ENCODE results near the gene COL4A1. TPM values are rescaled to one million over a fixed set of nuclear protein-coding genes. Genes with fewer than 3 reads are reported as not detected.
A peak's percentile ranks its signal among the peaks of the same experiment; 100 is the strongest.

Gene COL4A1
- polyA plus RNA-seq, 3 donors: 552 to 601 (median 564) TPM

DNA sequence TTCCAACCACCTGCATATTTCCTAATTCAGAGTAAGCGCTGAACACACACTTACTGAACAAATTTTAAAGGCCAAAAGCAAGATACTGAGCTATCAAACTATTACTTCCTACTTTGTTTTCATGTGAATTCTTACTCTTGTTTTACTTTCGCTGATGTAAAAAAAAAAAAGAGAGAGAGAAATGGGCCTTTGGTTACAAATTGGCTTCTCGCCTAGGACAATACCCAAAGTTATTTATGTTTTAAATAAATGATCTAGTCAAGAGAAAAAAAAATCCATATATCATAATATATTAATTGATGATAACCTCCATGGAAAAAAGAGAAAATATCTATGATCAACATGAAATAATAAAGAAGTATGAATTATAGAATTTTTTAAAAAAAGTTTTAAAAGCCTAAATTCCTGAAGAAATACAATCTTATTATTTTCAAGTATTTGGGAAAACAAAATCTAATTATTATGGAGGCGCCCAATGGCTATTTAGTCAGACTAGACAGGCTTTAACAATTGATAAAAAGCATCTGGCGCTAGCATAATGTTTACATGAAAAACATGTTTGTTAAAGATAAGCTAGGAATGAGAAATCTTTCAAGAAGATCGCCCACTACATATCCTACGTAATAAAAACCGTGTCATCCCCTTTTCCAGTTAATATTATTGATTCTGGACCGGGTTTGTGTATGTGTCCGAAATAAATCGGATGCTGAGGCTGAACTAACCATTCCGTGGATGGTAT is 9.0 kb downstream of the COL4A1 start:
- DNase-seq (ENCODE audit: low read depth in 3 of 3, low spot score in 2 of 3): peak in 2 of 3 donors; percentile 26 to 65

- DNase-seq (ENCODE audit: low read depth in 3 of 3, low spot score in 2 of 3): no peak
Measured at GRCh38 chr13:110297011-110297410, 9.9 kb downstream of the COL4A1 start.

GRCh38 chr13:110294622-110295021 is 12.3 kb downstream of the COL4A1 start:
- DNase-seq (ENCODE audit: low read depth in 3 of 3, low spot score in 2 of 3): no peak

GRCh38 chr13:110294146-110294545 is 12.8 kb downstream of the COL4A1 start:
- no peak for DNase-seq (ENCODE audit: low read depth in 3 of 3, low spot score in 2 of 3)

- no peak for DNase-seq (ENCODE audit: low read depth in 3 of 3, low spot score in 2 of 3)
Measured at GRCh38 chr13:110293649-110294048, 13.3 kb downstream of the COL4A1 start.

DNA sequence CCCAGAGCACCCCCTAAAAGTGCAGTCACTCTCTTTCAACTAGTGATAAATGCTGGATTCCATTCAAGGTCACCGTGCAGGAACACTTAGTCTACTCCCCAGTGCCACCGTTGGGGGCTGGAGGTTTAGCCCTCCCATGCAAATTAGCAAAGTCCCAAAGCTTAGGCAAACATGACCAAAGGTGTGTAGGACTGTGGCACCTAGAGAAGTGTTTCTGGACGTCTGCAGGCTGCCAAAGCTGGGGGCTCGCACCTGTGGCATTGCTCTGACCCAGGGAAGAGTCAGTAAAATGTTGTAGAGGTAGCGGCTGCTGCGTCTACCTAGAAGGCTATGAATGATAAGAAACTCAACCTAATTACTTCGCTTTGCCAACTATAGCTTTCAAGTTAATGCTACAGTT is 13.9 kb downstream of the COL4A1 start:
- DNase-seq (ENCODE audit: low read depth in 3 of 3, low spot score in 2 of 3): no peak

- DNase-seq (ENCODE audit: low read depth in 3 of 3, low spot score in 2 of 3): no peak
Measured at GRCh38 chr13:110291286-110291685, 15.7 kb downstream of the COL4A1 start.

- DNase-seq (ENCODE audit: low read depth in 3 of 3, low spot score in 2 of 3): no peak
Measured at GRCh38 chr13:110290826-110291225, 16.1 kb downstream of the COL4A1 start.

DNA sequence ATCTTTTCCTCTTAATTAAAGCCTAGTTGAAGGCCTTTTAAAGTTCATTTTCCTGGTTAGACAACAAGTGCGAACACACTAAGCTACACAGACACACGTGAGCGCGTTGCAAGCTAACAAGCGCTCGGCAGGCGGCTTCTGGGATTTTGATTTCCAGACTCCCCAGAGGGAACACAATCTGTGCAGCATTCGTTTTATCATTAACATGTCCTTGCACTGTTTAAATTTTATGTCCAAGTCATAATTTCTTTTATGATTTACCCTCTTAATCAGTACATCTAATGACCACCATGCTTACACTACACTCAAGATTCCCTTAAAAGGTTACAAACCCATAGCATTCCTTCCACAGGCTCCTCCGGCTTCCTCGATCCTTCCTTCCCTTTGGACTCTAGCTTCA is 16.8 kb downstream of the COL4A1 start:
- DNase-seq (ENCODE audit: low read depth in 3 of 3, low spot score in 2 of 3): no peak

GRCh38 chr13:110289661-110290060 is 17.3 kb downstream of the COL4A1 start:
- no peak for DNase-seq (ENCODE audit: low read depth in 3 of 3, low spot score in 2 of 3)

DNA sequence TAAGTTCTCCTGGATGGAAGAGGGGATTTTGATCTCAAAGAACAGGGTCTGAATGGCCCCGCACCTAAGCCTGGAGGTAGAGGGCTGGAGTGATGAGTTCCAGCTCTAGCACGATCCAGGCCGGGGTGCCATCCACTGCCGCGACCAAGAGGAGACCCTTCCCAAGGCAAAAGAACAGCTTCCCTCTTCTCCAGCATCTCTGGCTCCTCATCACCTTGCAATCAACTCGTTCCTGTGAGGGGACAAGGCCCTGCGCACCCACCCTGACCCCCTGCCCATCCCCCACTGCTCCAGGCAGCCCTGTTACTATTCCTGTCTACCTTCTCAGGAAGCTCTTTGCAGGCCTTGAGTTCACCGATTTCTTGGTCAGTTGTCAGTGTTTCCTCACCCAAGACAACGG is 17.8 kb downstream of the COL4A1 start:
- no peak for DNase-seq (ENCODE audit: low read depth in 3 of 3, low spot score in 2 of 3)

- no peak for DNase-seq (ENCODE audit: low read depth in 3 of 3, low spot score in 2 of 3)
Measured at GRCh38 chr13:110286833-110287819, 19.8 kb downstream of the COL4A1 start.

DNA sequence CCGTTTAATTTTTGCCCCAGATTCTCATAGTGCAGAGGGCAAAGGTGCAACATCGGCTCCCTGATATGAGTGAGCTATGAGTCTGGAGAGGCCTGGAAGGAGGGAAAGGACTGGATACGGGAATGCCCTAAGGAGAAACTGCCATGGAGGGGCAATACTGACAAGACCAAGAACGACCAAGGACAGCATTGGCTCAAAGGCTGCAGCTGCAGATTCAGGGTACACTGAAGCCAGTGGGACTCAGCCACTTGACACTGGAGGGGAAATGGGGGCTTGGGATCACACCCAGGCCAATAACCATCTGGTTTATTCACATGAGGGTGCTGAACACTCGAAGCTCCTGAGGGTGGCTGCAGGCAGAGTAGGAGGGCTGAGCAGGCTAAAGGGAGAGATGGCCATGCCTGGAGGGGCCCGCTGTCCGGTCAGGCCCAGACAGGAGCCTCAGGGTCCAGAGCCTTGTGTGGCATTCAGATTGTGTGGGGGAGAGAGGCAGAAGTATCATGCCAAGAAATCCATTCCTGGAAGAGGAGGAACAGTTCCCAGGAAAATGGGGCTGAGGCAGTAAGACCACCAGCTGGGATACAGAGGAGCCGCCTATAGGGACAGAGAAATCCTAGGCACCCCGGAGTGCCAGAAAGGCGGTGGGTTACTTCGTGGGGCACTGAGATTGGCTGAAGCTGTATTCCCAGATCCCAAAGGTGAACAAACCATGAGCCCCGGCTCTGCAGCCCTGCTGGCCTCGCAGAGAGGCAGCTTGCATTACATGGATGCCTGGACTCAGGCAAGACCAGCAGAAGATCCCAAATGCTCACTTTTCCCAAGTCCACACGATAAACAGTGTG is 20.7 kb downstream of the COL4A1 start:
- DNase-seq (ENCODE audit: low read depth in 3 of 3, low spot score in 2 of 3): no peak

DNA sequence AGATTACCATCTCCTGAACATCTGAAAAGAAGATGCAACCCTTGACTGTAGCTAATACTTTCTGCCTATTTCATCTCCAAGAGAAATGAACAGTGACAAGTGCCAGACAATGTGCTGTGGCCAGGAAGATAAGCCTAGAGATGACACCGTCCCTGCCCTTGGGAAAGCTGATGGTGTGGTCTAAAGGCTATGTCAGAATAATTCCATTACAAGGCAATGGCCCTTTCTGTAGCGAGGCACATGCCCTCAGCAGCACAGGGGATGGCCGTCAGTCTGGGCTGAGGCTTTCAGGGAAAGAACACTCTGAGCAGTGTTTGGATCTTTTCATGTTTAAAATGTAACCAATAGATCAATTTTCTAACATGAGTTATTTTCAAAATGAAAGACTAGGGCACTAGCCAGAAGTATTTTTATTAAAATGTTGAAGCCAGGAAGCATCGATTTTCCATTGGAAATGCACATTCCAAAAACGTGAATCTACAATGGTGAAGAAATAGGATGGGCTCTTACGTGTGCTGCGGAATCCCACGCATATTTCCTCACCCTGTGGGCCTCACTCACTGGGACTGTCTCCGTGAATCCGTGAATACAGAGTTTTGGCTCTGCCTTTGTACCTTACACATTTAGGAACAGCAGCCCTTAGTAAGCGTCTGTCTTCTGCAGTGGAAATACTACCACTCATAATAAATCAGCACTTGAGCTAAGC is 22.0 kb downstream of the COL4A1 start:
- DNase-seq (ENCODE audit: low read depth in 3 of 3, low spot score in 2 of 3): no peak

- no peak for DNase-seq (ENCODE audit: low read depth in 3 of 3, low spot score in 2 of 3)
Measured at GRCh38 chr13:110283736-110284517, 23.0 kb downstream of the COL4A1 start.

GRCh38 chr13:110282316-110282841 is 24.6 kb downstream of the COL4A1 start:
- no peak for DNase-seq (ENCODE audit: low read depth in 3 of 3, low spot score in 2 of 3)

- no peak for DNase-seq (ENCODE audit: low read depth in 3 of 3, low spot score in 2 of 3)
Measured at GRCh38 chr13:110281736-110282135, 25.2 kb downstream of the COL4A1 start.

DNA sequence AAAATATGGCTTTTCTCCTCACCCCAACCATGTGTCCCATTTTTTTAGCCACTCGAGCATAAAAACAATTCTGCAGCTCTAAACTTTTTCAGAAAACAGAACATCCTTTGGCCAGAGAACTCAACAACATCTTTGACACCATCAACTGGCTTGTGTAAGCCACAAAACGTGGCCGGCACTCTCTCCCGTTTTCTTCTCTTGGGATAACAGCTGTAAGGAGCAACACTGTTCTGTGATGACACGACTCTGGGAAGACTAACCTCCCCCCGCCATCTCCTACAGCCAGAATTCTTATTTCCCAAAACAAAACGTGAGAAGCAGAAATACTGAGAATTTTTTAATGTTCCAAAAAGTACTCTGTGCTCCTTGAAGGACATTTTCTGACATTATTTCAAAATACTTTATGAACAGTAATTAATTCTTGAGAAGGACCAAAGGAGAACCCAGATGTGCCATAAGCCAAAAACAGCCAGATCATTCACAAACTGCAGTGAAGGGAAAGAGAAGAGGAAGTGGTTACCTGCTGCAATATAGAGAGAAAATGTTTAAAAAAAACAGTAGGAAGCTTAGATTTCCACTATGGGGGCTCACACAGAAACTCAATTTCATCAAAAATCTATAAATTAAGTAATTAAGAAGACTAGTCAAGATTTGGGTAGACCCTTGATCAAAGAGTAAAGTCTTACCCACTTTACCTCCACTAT is 25.8 kb downstream of the COL4A1 start:
- DNase-seq (ENCODE audit: low read depth in 3 of 3, low spot score in 2 of 3): no peak

All from right renal cortex interstitium (tissue), 3 donors.